HepG2 (cell line): ENCODE results near the gene RAC3. TPM values are rescaled to one million over a fixed set of nuclear protein-coding genes. Genes with fewer than 3 reads are reported as not detected.

Source experiments
- ATF1 ChIP-seq: IDR thresholded peaks from 2 replicates; pipeline ENCODE4 v1.6.1; 2016; ENCODE audit warnings: mild to moderate bottlenecking, control low read depth
- E2F1 ChIP-seq: sonication (generic); formaldehyde crosslinking; IDR thresholded peaks from 2 replicates; pipeline ENCODE4 v1.5.0; 2020; ENCODE audit warnings: missing genetic modification reagents
- ELF1 ChIP-seq: sonication (generic); formaldehyde crosslinking; IDR thresholded peaks from 2 replicates; pipeline ENCODE4 v1.4.0; 2020; ENCODE audit warnings: missing genetic modification reagents
- HNRNPUL1 ChIP-seq: fragments of 200-400 bp; formaldehyde crosslinking; IDR thresholded peaks from 2 replicates; pipeline ENCODE4 v1.6.1; 2017; ENCODE audit warnings: low read depth, mild to moderate bottlenecking, low read length, moderate library complexity
- NFE2L1 ChIP-seq: sonication (generic); formaldehyde crosslinking; IDR thresholded peaks from 2 replicates; pipeline ENCODE4 v1.4.0; 2020; ENCODE audit warnings: missing genetic modification reagents, mild to moderate bottlenecking, borderline replicate concordance
- NFRKB ChIP-seq: fragments of 450-650 bp; IDR thresholded peaks from 2 replicates; pipeline ENCODE4 v1.6.1; 2017
- TBP ChIP-seq: sonication (generic); formaldehyde crosslinking; IDR thresholded peaks from 2 replicates; pipeline ENCODE4 v1.5.0; 2020; ENCODE audit warnings: missing genetic modification reagents
- ZBTB40 ChIP-seq, 2 experiments: fragments of 450-650 bp in 1 of 2; sonication (generic) in 1 of 2; formaldehyde crosslinking in 1 of 2; IDR thresholded peaks; 2 replicates each; pipeline versions ENCODE4 v1.6.1 to v1.8.0; 2016 to 2022; ENCODE audit warnings: antibody characterized with exemption in 1 of 2, mild to moderate bottlenecking in 1 of 2, missing genetic modification reagents in 1 of 2
- ZIK1 ChIP-seq: sonication (generic); formaldehyde crosslinking; IDR thresholded peaks from 2 replicates; pipeline ENCODE4 v1.5.0; 2020; ENCODE audit warnings: mild to moderate bottlenecking, low read depth, missing genetic modification reagents, borderline replicate concordance
- ZNF143 ChIP-seq: sonication (generic); formaldehyde crosslinking; IDR thresholded peaks from 2 replicates; pipeline ENCODE4 v1.4.0; 2020; ENCODE audit warnings: missing genetic modification reagents
- ZNF224 ChIP-seq: sonication (generic); formaldehyde crosslinking; IDR thresholded peaks from 2 replicates; pipeline ENCODE4 v1.5.0; 2020; ENCODE audit warnings: mild to moderate bottlenecking, missing genetic modification reagents
- ZNF468 ChIP-seq: sonication (generic); formaldehyde crosslinking; IDR thresholded peaks from 2 replicates; pipeline ENCODE4 v1.8.0; 2022; ENCODE audit warnings: mild to moderate bottlenecking, moderate library complexity, missing genetic modification reagents
- polyA plus RNA-seq, 8 experiments: library from polyadenylated mRNA; depleted of rRNA in 3 of 8; stranded (reverse) in 7 of 8; unstranded in 1 of 8; fragments of >200 nt; fragmentation: Illumina TruSeq in 4 of 8; extraction: Trizol in 4 of 8; gene quantifications; 2 replicates each; pipeline versions ENCODE4 v1.2.1 to v1.2.3, GENCODE V29; 2011 to 2016; ENCODE audit warnings: low read depth in 4 of 8, missing spikeins in 1 of 8, mixed read lengths in 1 of 8; ENCODE audit not compliant: insufficient read depth in 1 of 8
- total RNA-seq, 5 experiments: library from RNA; depleted of rRNA; stranded (reverse); fragments of >200 nt; fragmentation: Illumina TruSeq; extraction: Trizol; gene quantifications; 2 replicates each; pipeline ENCODE4 v1.2.3, GENCODE V29; 2016; ENCODE audit warnings: low read depth in 1 of 5
- TF ChIP-seq, protein P1 (sequence below): sonication (generic); formaldehyde crosslinking; IDR thresholded peaks from 2 replicates; pipeline ENCODE4 v1.4.0; 2020; ENCODE audit warnings: missing genetic modification reagents

The RAC3 gene
- total and polyA plus RNA-seq, 2 of the 13 experiments (the other 11 are each of a cell fraction or from before 2014, with no cell fraction given) = 10.5 to 21.3 TPM

DNA sequence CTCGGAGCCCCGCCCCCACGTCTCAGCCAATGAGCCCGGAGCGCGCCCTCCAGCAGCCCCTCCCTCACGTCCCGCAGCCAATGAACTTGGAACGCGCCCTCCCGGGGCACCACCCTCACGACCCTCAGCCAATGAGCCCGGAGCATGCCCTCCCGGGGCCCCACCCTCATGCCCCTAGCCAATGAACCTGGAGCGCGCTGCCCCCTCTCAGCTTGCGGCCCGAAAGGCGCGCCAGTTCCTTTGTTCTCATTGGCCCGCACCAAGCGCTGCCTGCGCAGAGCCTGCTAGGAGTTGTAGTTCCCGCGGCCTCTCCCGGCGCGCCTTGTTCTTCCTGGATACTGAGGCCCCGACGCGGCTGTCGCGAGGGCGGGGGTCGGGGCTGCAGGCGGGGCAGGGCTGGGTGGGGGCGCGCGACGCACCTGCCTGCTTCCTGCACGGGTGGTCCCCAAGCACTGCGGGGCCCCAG is 8.5 kb upstream of the RAC3 start, which contains the start of gene LRRC45 (continued):
- TF ChIP-seq, protein P1, sequence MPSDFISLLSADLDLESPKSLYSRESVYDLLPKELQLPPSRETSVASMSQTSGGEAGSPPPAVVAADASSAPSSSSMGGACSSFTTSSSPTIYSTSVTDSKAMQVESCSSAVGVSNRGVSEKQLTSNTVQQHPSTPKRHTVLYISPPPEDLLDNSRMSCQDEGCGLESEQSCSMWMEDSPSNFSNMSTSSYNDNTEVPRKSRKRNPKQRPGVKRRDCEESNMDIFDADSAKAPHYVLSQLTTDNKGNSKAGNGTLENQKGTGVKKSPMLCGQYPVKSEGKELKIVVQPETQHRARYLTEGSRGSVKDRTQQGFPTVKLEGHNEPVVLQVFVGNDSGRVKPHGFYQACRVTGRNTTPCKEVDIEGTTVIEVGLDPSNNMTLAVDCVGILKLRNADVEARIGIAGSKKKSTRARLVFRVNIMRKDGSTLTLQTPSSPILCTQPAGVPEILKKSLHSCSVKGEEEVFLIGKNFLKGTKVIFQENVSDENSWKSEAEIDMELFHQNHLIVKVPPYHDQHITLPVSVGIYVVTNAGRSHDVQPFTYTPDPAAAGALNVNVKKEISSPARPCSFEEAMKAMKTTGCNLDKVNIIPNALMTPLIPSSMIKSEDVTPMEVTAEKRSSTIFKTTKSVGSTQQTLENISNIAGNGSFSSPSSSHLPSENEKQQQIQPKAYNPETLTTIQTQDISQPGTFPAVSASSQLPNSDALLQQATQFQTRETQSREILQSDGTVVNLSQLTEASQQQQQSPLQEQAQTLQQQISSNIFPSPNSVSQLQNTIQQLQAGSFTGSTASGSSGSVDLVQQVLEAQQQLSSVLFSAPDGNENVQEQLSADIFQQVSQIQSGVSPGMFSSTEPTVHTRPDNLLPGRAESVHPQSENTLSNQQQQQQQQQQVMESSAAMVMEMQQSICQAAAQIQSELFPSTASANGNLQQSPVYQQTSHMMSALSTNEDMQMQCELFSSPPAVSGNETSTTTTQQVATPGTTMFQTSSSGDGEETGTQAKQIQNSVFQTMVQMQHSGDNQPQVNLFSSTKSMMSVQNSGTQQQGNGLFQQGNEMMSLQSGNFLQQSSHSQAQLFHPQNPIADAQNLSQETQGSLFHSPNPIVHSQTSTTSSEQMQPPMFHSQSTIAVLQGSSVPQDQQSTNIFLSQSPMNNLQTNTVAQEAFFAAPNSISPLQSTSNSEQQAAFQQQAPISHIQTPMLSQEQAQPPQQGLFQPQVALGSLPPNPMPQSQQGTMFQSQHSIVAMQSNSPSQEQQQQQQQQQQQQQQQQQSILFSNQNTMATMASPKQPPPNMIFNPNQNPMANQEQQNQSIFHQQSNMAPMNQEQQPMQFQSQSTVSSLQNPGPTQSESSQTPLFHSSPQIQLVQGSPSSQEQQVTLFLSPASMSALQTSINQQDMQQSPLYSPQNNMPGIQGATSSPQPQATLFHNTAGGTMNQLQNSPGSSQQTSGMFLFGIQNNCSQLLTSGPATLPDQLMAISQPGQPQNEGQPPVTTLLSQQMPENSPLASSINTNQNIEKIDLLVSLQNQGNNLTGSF = no peak
- TF ChIP-seq NFE2L1 (CRISPR knock-in tag) (no peak), ZNF468 (CRISPR knock-in tag) (no peak), ZNF224 (CRISPR knock-in tag) (no peak), TBP (CRISPR knock-in tag) (no peak), ZIK1 (no peak; the same call in 1 of the 2 replicates), ZBTB40 (IDR thresholded peaks at IDR 0.05) (no peak), ZBTB40 (CRISPR knock-in tag; IDR thresholded peaks at IDR 0.05) (no peak), NFRKB (no peak), ELF1 (peak; percentile 93), HNRNPUL1 (no peak), ATF1 (no peak), ZNF143 (CRISPR knock-in tag) (peak; percentile 92), E2F1 (peak; percentile 100)
